H1 (cell line): Measurements from ENCODE around the gene TFF1. TPM values are rescaled to one million over a fixed set of nuclear protein-coding genes. Genes with fewer than 3 reads are reported as not detected.

Source experiments
- CTCF ChIA-PET: fragments of 300-600 bp; sonication (Branson Sonifier 250); formaldehyde crosslinking; loops from one replicate; lab custom pipeline; 2021; ENCODE audit not compliant: partially characterized antibody; lab: Charles Lee
- POLR2A ChIA-PET: fragments of 300-600 bp; sonication (Branson Sonifier 250); formaldehyde crosslinking; loops from one replicate; lab custom pipeline; 2021; ENCODE audit warnings: inconsistent platforms; ENCODE audit not compliant: partially characterized antibody; lab: Charles Lee
- DNase-seq, 2 experiments: peaks; one replicate each; pipeline versions ENCODE4 v3.0.0 to v3.0.0-alpha.2; 2010 to 2022; ENCODE audit warnings: low spot score in 2 of 2, low read depth in 1 of 2, mixed read lengths in 1 of 2
- FAIRE-seq: peaks from 2 replicates; lab custom pipeline; 2011; peaks lifted over from hg19 to GRCh38; lab: Jason Lieb, UNC
- H2AFZ ChIP-seq: 2 replicates; pipeline ENCODE4 v1.8.1; 2012; ENCODE audit warnings: low read length, inconsistent platforms
- H2AK5ac ChIP-seq: 2 replicates; pipeline ENCODE4 v1.6.1; 2013; ENCODE audit warnings: low read depth, low read length
- H2BK120ac ChIP-seq: replicated peaks from 2 replicates; pipeline ENCODE3; 2013; ENCODE audit warnings: low read depth, low read length, inconsistent platforms
- H2BK12ac ChIP-seq: 2 replicates; pipeline ENCODE4 v1.6.1; 2013; ENCODE audit warnings: low read depth, low read length
- H2BK15ac ChIP-seq: 2 replicates; pipeline ENCODE4 v1.6.1; 2013; ENCODE audit warnings: low read length
- H2BK20ac ChIP-seq: 2 replicates; pipeline ENCODE4 v1.6.1; 2013; ENCODE audit warnings: low read length
- H2BK5ac ChIP-seq: 2 replicates; pipeline ENCODE4 v1.6.1; 2013; ENCODE audit warnings: low read depth, low read length
- H3K14ac ChIP-seq: 2 replicates; pipeline ENCODE4 v1.6.1; 2013; ENCODE audit warnings: inconsistent platforms; ENCODE audit not compliant: insufficient read length
- H3K18ac ChIP-seq: 2 replicates; pipeline ENCODE4 v1.6.1; 2013; ENCODE audit warnings: low read length; ENCODE audit errors: extremely low read depth
- H3K23ac ChIP-seq: 2 replicates; pipeline ENCODE4 v1.6.1; 2013; ENCODE audit warnings: inconsistent platforms; ENCODE audit not compliant: insufficient read length
- H3K23me2 ChIP-seq: 2 replicates; pipeline ENCODE4 v1.6.1; 2013; ENCODE audit warnings: low read depth, low read length
- H3K27ac ChIP-seq: 2 replicates; pipeline ENCODE4 v1.6.1; 2011; ENCODE audit warnings: low read depth, low read length, inconsistent platforms
- H3K27me3 ChIP-seq, 4 experiments: replicated peaks in 1 of 4; 1 replicate in 1 of 4; 2 replicates in 3 of 4; pipeline versions ENCODE4 v1.6.1 to v1.8.1; 2011 to 2013; ENCODE audit warnings: low read length in 3 of 4, mild to moderate bottlenecking in 3 of 4, inconsistent platforms in 2 of 4, mixed read lengths in 2 of 4, moderate library complexity in 1 of 4; ENCODE audit not compliant: control insufficient read depth in 3 of 4, insufficient read depth in 3 of 4; ENCODE audit errors: extremely low read depth in 1 of 4
- H3K36me3 ChIP-seq, 4 experiments: 2 replicates each; pipeline versions ENCODE4 v1.6.1 to v1.8.1; 2011 to 2013; ENCODE audit warnings: mild to moderate bottlenecking in 4 of 4, low read length in 3 of 4, moderate library complexity in 2 of 4, control low read depth in 1 of 4, inconsistent platforms in 1 of 4; ENCODE audit not compliant: insufficient read depth in 4 of 4, control insufficient read depth in 2 of 4
- H3K4ac ChIP-seq: replicated peaks from 2 replicates; pipeline ENCODE3; 2013; ENCODE audit warnings: low read length, low read depth, mixed read lengths, inconsistent platforms; ENCODE audit not compliant: insufficient read length
- H3K4me1 ChIP-seq, 4 experiments: replicated peaks in 1 of 4; 1 replicate in 1 of 4; 2 replicates in 3 of 4; pipeline versions ENCODE4 v1.6.1 to v1.8.1; 2011 to 2013; ENCODE audit warnings: low read length in 3 of 4, inconsistent platforms in 2 of 4, mixed read lengths in 1 of 4; ENCODE audit not compliant: insufficient read depth in 4 of 4, control insufficient read depth in 3 of 4
- H3K4me2 ChIP-seq, 2 experiments: 2 replicates each; pipeline versions ENCODE4 v1.6.1 to v1.8.1; 2011 to 2013; ENCODE audit warnings: low read depth in 2 of 2, low read length in 2 of 2, control low read depth in 1 of 2, inconsistent platforms in 1 of 2, mild to moderate bottlenecking in 1 of 2; ENCODE audit not compliant: insufficient read depth in 1 of 2
- H3K4me3 ChIP-seq, 4 experiments: fragments of 200-600, 300-600 bp in 1 of 4; sonication (generic), shearing (Covaris generic), sonication (Bioruptor Twin) in 1 of 4; 2 replicates each; pipeline versions ENCODE4 v1.5.1 to v1.8.1; 2011 to 2016; ENCODE audit warnings: low read length in 4 of 4, low read depth in 3 of 4, control low read depth in 2 of 4, inconsistent platforms in 2 of 4, mild to moderate bottlenecking in 2 of 4, mixed read lengths in 1 of 4, moderate library complexity in 1 of 4; ENCODE audit not compliant: insufficient read depth in 2 of 4; ENCODE audit errors: extremely low read depth in 1 of 4
- H3K56ac ChIP-seq: replicated peaks from 2 replicates; pipeline ENCODE3; 2013; ENCODE audit warnings: low read depth, mild to moderate bottlenecking, mixed read lengths, low read length, inconsistent platforms; ENCODE audit not compliant: insufficient read length
- H3K79me1 ChIP-seq: 2 replicates; pipeline ENCODE4 v1.6.1; 2013; ENCODE audit warnings: low read depth, low read length, control low read depth
- H3K79me2 ChIP-seq, 2 experiments: 2 replicates each; pipeline versions ENCODE4 v1.6.1 to v1.8.1; 2012 to 2013; ENCODE audit warnings: low read length in 2 of 2, mild to moderate bottlenecking in 2 of 2, inconsistent platforms in 1 of 2; ENCODE audit not compliant: insufficient read depth in 2 of 2, control insufficient read depth in 1 of 2
- H3K9ac ChIP-seq, 4 experiments: replicated peaks in 1 of 4; 1 replicate in 1 of 4; 2 replicates in 3 of 4; pipeline versions ENCODE4 v1.6.1 to v1.8.1; 2011 to 2013; ENCODE audit warnings: low read depth in 3 of 4, low read length in 3 of 4, control low read depth in 2 of 4, mild to moderate bottlenecking in 2 of 4, moderate library complexity in 2 of 4, inconsistent platforms in 1 of 4; ENCODE audit errors: extremely low read depth in 1 of 4
- H3K9me3 ChIP-seq, 2 experiments: 2 replicates each; pipeline versions ENCODE4 v1.6.1 to v1.8.1; 2012 to 2013; ENCODE audit warnings: mild to moderate bottlenecking in 2 of 2, moderate library complexity in 2 of 2, control low read depth in 1 of 2, inconsistent platforms in 1 of 2, low read depth in 1 of 2, low read length in 1 of 2, mixed read lengths in 1 of 2; ENCODE audit not compliant: insufficient read depth in 2 of 2
- H4K20me1 ChIP-seq, 2 experiments: replicated peaks in 1 of 2; 2 replicates each; pipeline versions ENCODE3 to v1.8.1; 2011 to 2013; ENCODE audit warnings: inconsistent platforms in 2 of 2, low read length in 2 of 2, mild to moderate bottlenecking in 1 of 2; ENCODE audit not compliant: insufficient read depth in 2 of 2, control insufficient read depth in 1 of 2
- H4K5ac ChIP-seq: 2 replicates; pipeline ENCODE4 v1.6.1; 2013; ENCODE audit warnings: low read length, low read depth, mixed read lengths, inconsistent platforms; ENCODE audit not compliant: insufficient read length
- H4K8ac ChIP-seq: 2 replicates; pipeline ENCODE4 v1.8.0; 2013; ENCODE audit warnings: mild to moderate bottlenecking, moderate library complexity, low read length, inconsistent platforms; ENCODE audit not compliant: insufficient read depth; ENCODE audit errors: extremely low read depth
- H4K91ac ChIP-seq: replicated peaks from 2 replicates; pipeline ENCODE3; 2013; ENCODE audit warnings: low read length, mixed read lengths, inconsistent platforms; ENCODE audit not compliant: insufficient read length
- CHD2 ChIP-seq: IDR thresholded peaks from 2 replicates; pipeline ENCODE4 v1.6.1; 2012; ENCODE audit warnings: low read length, improper control_type of control experiment
- HDAC2 ChIP-seq, 2 experiments: fragments of 300-600 bp in 1 of 2; sonication (generic) in 1 of 2; IDR thresholded peaks; 2 replicates each; pipeline ENCODE4 v1.6.1; 2011 to 2012; ENCODE audit warnings: low read depth in 2 of 2, low read length in 2 of 2, mild to moderate bottlenecking in 2 of 2, moderate library complexity in 2 of 2, borderline replicate concordance in 1 of 2, inconsistent platforms in 1 of 2
- KDM4A ChIP-seq: IDR thresholded peaks from one replicate; pipeline ENCODE4 v1.7.1; 2012; ENCODE audit warnings: low read depth, mild to moderate bottlenecking, moderate library complexity, low read length, inconsistent platforms; ENCODE audit not compliant: severe bottlenecking
- PHF8 ChIP-seq: fragments of 200-600 bp; sonication (generic); conservative IDR thresholded peaks from 2 replicates; pipeline ENCODE4 v1.7.1; 2012; ENCODE audit warnings: low read depth, mild to moderate bottlenecking, inconsistent platforms, low read length, moderate library complexity
- POU5F1 ChIP-seq: IDR thresholded peaks from 2 replicates; pipeline ENCODE4 v1.6.1; 2011; ENCODE audit warnings: low read depth, mild to moderate bottlenecking, low read length, moderate library complexity
- RAD21 ChIP-seq, 2 experiments: IDR thresholded peaks in 1 of 2; conservative IDR thresholded peaks in 1 of 2; 2 replicates each; pipeline ENCODE4 v1.6.1; 2011; ENCODE audit warnings: low read depth in 2 of 2, low read length in 2 of 2, improper control_type of control experiment in 1 of 2, inconsistent platforms in 1 of 2, mild to moderate bottlenecking in 1 of 2, moderate library complexity in 1 of 2
- RNF2 ChIP-seq: fragments of 200-900, 300-1000 bp; sonication (generic); IDR thresholded peaks from 2 replicates; pipeline ENCODE4 v1.7.1; 2016; ENCODE audit warnings: borderline replicate concordance, low read depth, mild to moderate bottlenecking, antibody characterized with exemption, low read length; ENCODE audit not compliant: poor library complexity, severe bottlenecking; ENCODE audit errors: missing control alignments
- SIRT6 ChIP-seq: IDR thresholded peaks from one replicate; pipeline ENCODE4 v1.7.1; 2012; ENCODE audit warnings: low read length, inconsistent platforms
- SIX5 ChIP-seq: IDR thresholded peaks from 2 replicates; pipeline ENCODE4 v1.6.1; 2011; ENCODE audit warnings: mild to moderate bottlenecking, low read depth, low read length
- SP2 ChIP-seq: IDR thresholded peaks from 2 replicates; pipeline ENCODE4 v1.6.1; 2012; ENCODE audit warnings: mild to moderate bottlenecking, low read length, inconsistent platforms
- SP4 ChIP-seq: IDR thresholded peaks from 2 replicates; pipeline ENCODE4 v1.6.1; 2012; ENCODE audit warnings: low read length, inconsistent platforms
- SRF ChIP-seq: IDR thresholded peaks from 2 replicates; pipeline ENCODE4 v1.6.1; 2011; ENCODE audit warnings: mild to moderate bottlenecking, low read depth, low read length, moderate library complexity
- WGBS, 2 experiments: shearing (Covaris generic) in 1 of 2; methylation state at CpG; one replicate each; pipeline versions ENCODE4 v1.1.6 to v1.1.7; 2013 to 2015; ENCODE audit warnings: low lambda C conversion rate in 2 of 2, mixed read lengths in 2 of 2, inconsistent platforms in 1 of 2, low coverage in 1 of 2, missing lambda C conversion rate in 1 of 2; ENCODE audit not compliant: insufficient replicate concordance in 2 of 2, insufficient coverage in 1 of 2, insufficient read length in 1 of 2; ENCODE audit errors: extremely low coverage in 1 of 2, missing lambda C conversion rate in 1 of 2; 5-methylcytosine and 5-hydroxymethylcytosine counted together
- polyA plus RNA-seq, 7 experiments: library from polyadenylated mRNA; depleted of rRNA in 3 of 7; stranded (reverse) in 5 of 7; unstranded in 2 of 7; fragments of >200 nt in 5 of 7; fragments of 200-250 nt in 2 of 7; gene quantifications; 1 replicate in 5 of 7; 2 replicates in 1 of 7; 4 replicates in 1 of 7; pipeline versions ENCODE4 v1.2.1 to v1.2.3, GENCODE V29; 2011 to 2013; ENCODE audit warnings: missing spikeins in 2 of 7, mixed read lengths in 2 of 7
- total RNA-seq: library from RNA; stranded (reverse); fragmentation: NEBNext Ultra II Directional; extraction: Animal tissue kit (Norgen Biotek cat#: 25700); gene quantifications from 2 replicates; pipeline ENCODE4 v1.2.1, GENCODE V29; 2021
- TF ChIP-seq, protein P1 (sequence below): IDR thresholded peaks from 2 replicates; pipeline ENCODE4 v1.6.1; 2011; ENCODE audit warnings: low read length, improper control_type of control experiment

The TFF1 gene
- total and polyA plus RNA-seq, 2 of the 8 experiments (the other 6 are each of a cell fraction or from before 2014, with no cell fraction given): not detected

DNA sequence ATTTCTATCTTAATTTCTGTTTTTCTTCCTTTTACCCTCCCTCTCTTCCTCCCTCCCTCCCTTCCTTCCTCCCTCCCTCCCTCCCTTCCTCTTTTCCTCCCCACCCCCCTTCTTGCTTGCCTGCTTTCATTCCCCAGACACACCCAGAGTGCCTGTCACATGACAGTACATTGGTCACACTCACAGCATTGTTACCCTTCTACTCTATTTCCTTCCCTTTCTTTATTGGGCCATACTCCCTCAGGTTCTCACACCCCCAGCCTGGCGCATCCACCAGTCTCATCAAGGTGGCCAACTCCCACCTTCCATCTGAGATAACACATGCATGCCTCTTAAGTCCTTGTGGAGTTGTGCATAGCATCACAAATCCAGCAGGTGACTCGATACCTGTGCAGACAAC lies 18.7 kb upstream of the TFF1 start:
- POLR2A ChIA-PET: no interaction called here
- H3K23me2 ChIP-seq: no peaks in the 10 kb centered on the region
- 0 out of 7 replicates have a peak, but pooled peaks cover 0 to 2% (median 0%) of the 10 kb centered on the region in 4 experiments for H3K27me3 ChIP-seq
- DNase-seq (no peak), FAIRE-seq (no peak)
- H3K4ac ChIP-seq: no peak overlapping the region
- CTCF ChIA-PET: no interaction called here
- H3K18ac ChIP-seq: no peak overlapping the region
- no peak overlapping the region for H2BK5ac ChIP-seq
- no peak overlapping the region for H3K4me3 ChIP-seq
- H4K20me1 ChIP-seq: peaks cover 0 to 3% of the 10 kb centered on the region in 2 experiments
- no peak overlapping the region for H3K9ac ChIP-seq
- H3K4me2 ChIP-seq: no peak overlapping the region
- H3K27ac ChIP-seq: no peak overlapping the region
- no peak overlapping the region for H4K91ac ChIP-seq
- no peak overlapping the region for H2AFZ ChIP-seq
- H3K36me3 ChIP-seq: no peaks in the 10 kb centered on the region
- H2BK120ac ChIP-seq: no peak overlapping the region
- no peaks in the 10 kb centered on the region for H3K79me2 ChIP-seq
- peaks cover 0 to 4% of the 10 kb centered on the region in 2 experiments; a peak in 1 of 4 replicates for H3K9me3 ChIP-seq
- H3K4me1 ChIP-seq: peaks cover 0 to 12% (median 8%) of the 10 kb centered on the region in 4 experiments; a peak in 3 of 7 replicates
- no peak overlapping the region for H3K56ac ChIP-seq
- H2BK20ac ChIP-seq: no peak overlapping the region
- H3K79me1 ChIP-seq: no peaks in the 10 kb centered on the region
- no peak overlapping the region; the same call in 1 of the 2 replicates for H2BK12ac ChIP-seq
- no peak overlapping the region for H3K14ac ChIP-seq
- H3K23ac ChIP-seq: no peak overlapping the region
- no peak overlapping the region for H4K5ac ChIP-seq
- H2AK5ac ChIP-seq: no peak overlapping the region; the same call in 1 of the 2 replicates
- no peak overlapping the region for H4K8ac ChIP-seq
- no peak overlapping the region for H2BK15ac ChIP-seq
- WGBS, 2 experiments: 83% methylated on average over 2 of the region's 2 CpGs; no CpG with 5 or more reads in 1 of the 2 experiments
- TF ChIP-seq KDM4A (no peak), CHD2 (no peak), POU5F1 (no peak), RNF2 (no peak), SP2 (no peak), RAD21 (IDR thresholded peaks at IDR 0.05 in 1 of 2, conservative IDR thresholded peaks at IDR 0.05 in 1 of 2; ENCODE audit: low read depth in 2 of 2, low read length in 2 of 2) (no peak), SIRT6 (no peak), HDAC2 (IDR thresholded peaks at IDR 0.05; ENCODE audit: borderline replicate concordance in 1 of 2, low read depth in 2 of 2, low read length in 2 of 2) (no peak), PHF8 (no peak), SP4 (no peak), SIX5 (no peak), SRF (no peak)
- TF ChIP-seq, protein P1, sequence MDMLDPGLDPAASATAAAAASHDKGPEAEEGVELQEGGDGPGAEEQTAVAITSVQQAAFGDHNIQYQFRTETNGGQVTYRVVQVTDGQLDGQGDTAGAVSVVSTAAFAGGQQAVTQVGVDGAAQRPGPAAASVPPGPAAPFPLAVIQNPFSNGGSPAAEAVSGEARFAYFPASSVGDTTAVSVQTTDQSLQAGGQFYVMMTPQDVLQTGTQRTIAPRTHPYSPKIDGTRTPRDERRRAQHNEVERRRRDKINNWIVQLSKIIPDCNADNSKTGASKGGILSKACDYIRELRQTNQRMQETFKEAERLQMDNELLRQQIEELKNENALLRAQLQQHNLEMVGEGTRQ: no peak
